ENCODE data around the gene NSRP1.

The NSRP1 gene

DNA sequence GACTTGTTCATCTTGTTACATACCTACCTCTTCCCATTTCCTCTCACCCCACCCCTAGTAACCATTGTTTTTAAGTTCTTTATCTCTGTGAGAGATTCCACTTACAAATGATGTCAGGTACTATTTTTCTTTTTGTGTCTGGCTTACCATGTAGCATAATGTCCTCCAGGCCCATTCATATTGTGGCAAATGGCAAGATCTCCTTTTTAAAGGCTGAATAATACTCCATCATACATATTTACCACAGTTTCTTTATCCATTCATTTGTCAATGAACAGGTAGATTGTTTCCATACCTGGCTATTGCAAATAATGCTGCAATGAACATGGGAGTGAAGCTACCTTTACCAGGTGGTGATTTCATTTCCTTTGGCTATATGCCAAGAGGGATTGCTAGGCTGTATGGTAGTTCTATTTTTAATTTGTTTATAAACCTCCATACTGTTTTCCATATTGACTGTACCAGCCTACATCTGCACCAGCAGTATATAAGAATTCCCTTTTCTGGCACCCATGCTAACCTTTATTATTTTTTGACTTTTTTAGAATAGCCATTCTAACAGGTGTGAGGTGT, 53.9 kb downstream of the NSRP1 start:
- Histone ChIP-seq H3K27me3 (ENCODE audit: insufficient read depth, low read depth, severe bottlenecking) (no peaks in the 10 kb centered on the region), H3K36me3 (peaks cover 4% of the 10 kb centered on the region), H3K27ac (no peak overlapping the region), H3K9me3 (ENCODE audit: severe bottlenecking) (no peaks in the 10 kb centered on the region), H3K4me3 (ENCODE audit: low read depth, low read length) (no peak overlapping the region)
- no peak for DNase-seq
- TF ChIP-seq, protein P1, sequence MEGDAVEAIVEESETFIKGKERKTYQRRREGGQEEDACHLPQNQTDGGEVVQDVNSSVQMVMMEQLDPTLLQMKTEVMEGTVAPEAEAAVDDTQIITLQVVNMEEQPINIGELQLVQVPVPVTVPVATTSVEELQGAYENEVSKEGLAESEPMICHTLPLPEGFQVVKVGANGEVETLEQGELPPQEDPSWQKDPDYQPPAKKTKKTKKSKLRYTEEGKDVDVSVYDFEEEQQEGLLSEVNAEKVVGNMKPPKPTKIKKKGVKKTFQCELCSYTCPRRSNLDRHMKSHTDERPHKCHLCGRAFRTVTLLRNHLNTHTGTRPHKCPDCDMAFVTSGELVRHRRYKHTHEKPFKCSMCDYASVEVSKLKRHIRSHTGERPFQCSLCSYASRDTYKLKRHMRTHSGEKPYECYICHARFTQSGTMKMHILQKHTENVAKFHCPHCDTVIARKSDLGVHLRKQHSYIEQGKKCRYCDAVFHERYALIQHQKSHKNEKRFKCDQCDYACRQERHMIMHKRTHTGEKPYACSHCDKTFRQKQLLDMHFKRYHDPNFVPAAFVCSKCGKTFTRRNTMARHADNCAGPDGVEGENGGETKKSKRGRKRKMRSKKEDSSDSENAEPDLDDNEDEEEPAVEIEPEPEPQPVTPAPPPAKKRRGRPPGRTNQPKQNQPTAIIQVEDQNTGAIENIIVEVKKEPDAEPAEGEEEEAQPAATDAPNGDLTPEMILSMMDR (IDR thresholded peaks at IDR 0.05; ENCODE audit: low read depth, low read length) = no peak

DNA sequence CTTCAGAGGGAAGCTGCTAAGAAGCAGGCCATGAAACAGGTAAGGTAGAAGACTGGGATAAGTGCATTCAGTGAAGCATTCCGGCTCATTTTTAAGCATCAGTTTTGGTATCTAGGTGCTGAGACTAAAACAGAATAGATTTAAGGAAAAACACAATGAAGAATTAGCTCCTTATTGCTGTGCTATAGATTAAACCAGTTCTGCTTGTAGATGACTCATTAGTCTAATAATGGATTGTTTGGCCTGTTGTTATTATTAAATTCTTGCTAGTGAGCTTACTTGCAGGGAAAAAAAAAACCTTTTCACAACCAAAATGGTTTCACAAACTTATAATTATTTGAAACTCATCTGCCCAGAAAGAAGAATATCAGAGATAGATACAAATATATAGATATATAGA, 55.9 kb downstream of the NSRP1 start:
- Histone ChIP-seq H3K9me3 (ENCODE audit: severe bottlenecking) (no peaks in the 10 kb centered on the region), H3K36me3 (peaks cover 4% of the 10 kb centered on the region), H3K27ac (no peak overlapping the region), H3K4me3 (ENCODE audit: low read depth, low read length) (no peak overlapping the region), H3K27me3 (ENCODE audit: insufficient read depth, low read depth, severe bottlenecking) (no peaks in the 10 kb centered on the region)
- DNase-seq = no peak
- TF ChIP-seq, protein P1 (IDR thresholded peaks at IDR 0.05; ENCODE audit: low read depth, low read length) = no peak

DNA sequence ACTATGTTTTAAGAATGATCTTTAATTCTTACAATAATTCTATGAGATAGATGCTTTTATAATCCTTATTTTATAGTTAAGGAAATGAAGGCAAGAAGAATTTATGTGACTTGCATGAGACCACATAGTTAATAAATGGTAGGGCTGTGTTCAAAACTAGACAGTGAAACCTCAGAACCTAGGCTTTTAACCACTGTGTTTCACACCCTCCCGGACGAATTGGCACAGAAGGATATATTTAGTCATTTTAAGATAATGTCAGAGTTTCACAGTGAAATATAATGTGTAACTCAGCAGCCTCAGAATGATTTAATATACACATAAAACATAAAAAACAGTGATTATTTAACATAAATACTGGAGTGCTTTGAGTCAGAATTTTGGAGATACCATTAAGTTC, 57.0 kb downstream of the NSRP1 start:
- Histone ChIP-seq H3K4me3 (ENCODE audit: low read depth, low read length) (no peak overlapping the region), H3K36me3 (peaks cover 4% of the 10 kb centered on the region), H3K9me3 (ENCODE audit: severe bottlenecking) (no peaks in the 10 kb centered on the region), H3K27me3 (ENCODE audit: insufficient read depth, low read depth, severe bottlenecking) (no peaks in the 10 kb centered on the region), H3K27ac (no peak overlapping the region)
- TF ChIP-seq, protein P1 (IDR thresholded peaks at IDR 0.05; ENCODE audit: low read depth, low read length) = no peak
- DNase-seq = no peak

DNA sequence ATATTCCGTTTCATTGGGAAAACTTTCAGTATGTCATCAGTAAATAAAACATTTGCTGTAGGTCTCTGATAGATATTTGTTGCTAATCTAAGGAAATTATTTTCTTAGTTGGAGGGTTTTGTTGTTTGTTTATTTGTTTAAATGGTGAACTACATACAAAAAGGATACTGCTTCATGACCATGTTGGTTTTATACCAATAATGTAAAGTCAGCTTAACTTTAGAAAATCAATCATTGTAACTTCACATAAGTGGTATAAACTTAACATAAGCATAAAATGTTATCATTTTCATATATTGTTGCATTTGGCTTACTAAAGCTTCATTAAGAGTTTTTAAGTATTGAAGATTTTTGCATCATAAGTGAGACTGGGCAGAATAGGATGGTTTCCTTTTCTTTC, 57.9 kb downstream of the NSRP1 start:
- no peak for DNase-seq
- H3K9me3 ChIP-seq (ENCODE audit: severe bottlenecking) = no peaks in the 10 kb centered on the region
- TF ChIP-seq, protein P1 (IDR thresholded peaks at IDR 0.05; ENCODE audit: low read depth, low read length) = no peak
- no peaks in the 10 kb centered on the region for H3K27me3 ChIP-seq (ENCODE audit: insufficient read depth, low read depth, severe bottlenecking)
- peaks cover 9% of the 10 kb centered on the region for H3K36me3 ChIP-seq
- H3K4me3 ChIP-seq (ENCODE audit: low read depth, low read length) = no peak overlapping the region
- H3K27ac ChIP-seq = no peak overlapping the region

DNA sequence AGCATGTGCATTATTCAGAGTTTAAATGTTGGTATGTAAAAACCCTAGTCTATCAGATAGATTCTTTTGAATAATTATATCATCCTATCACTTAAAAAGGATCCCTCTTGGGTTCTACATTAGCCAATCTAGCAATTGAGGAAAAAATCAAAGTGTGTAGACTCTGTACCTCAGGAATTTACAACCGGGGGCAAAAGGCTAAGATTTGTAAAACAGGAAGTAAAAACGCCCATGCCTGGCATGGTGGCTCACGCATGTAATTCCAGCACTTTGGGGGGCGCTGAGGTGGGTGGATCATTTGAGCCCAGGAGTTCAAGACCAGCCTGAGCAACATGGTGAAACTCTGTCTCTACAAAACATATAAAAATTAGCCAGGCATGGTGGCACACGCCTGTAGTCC, 60.2 kb downstream of the NSRP1 start:
- Histone ChIP-seq H3K27ac (no peak overlapping the region), H3K36me3 (peaks cover 27% of the 10 kb centered on the region), H3K27me3 (ENCODE audit: insufficient read depth, low read depth, severe bottlenecking) (no peaks in the 10 kb centered on the region), H3K4me3 (ENCODE audit: low read depth, low read length) (no peak overlapping the region), H3K9me3 (ENCODE audit: severe bottlenecking) (no peaks in the 10 kb centered on the region)
- DNase-seq = no peak
- TF ChIP-seq, protein P1 (IDR thresholded peaks at IDR 0.05; ENCODE audit: low read depth, low read length) = no peak

DNA sequence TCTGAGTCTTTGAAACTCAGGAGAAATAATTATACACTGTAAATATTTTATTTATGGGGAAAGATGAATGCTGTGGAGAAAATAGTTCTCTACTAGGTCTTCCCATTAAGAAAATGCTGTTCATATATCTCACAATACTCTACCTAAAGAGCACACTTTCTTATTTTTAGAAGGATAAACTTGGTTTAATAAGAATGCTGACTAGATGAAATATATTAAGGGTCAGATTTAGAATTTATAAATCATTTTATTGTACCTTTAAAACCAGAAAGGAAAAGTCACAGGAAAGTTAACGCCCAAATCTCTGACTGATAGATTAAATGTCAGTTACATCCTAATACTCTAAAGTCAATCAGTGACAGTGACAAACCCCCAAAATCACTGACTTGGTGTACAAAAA, 70.1 kb downstream of the NSRP1 start:
- no peak overlapping the region for H3K27ac ChIP-seq
- H3K4me3 ChIP-seq (ENCODE audit: low read depth, low read length) = no peak overlapping the region
- TF ChIP-seq, protein P1 (IDR thresholded peaks at IDR 0.05; ENCODE audit: low read depth, low read length) = no peak
- H3K9me3 ChIP-seq (ENCODE audit: severe bottlenecking) = no peaks in the 10 kb centered on the region
- H3K36me3 ChIP-seq = peaks cover 31% of the 10 kb centered on the region
- DNase-seq = no peak
- H3K27me3 ChIP-seq (ENCODE audit: insufficient read depth, low read depth, severe bottlenecking) = no peaks in the 10 kb centered on the region
